Smooth muscle cell (in vitro differentiated cells): ENCODE data around the gene LTBP1. TPM values are rescaled to one million over a fixed set of nuclear protein-coding genes. Genes with fewer than 3 reads are reported as not detected.
A peak's percentile ranks its signal among the peaks of the same experiment; 100 is the strongest.

Experiments used
- DNase-seq: peaks from one replicate; lab custom pipeline; 2025; ENCODE audit not compliant: unreplicated experiment; lab: John Stamatoyannopoulos, UW
- H2AFZ ChIP-seq: fragments of 200-600 bp; sonication (generic); 2 replicates; pipeline ENCODE4 v1.6.0; 2016; ENCODE audit warnings: antibody characterized with exemption, low read depth, mild to moderate bottlenecking
- H3F3A ChIP-seq: fragments of 200-600 bp; sonication (generic); 2 replicates; pipeline ENCODE4 v1.6.0; 2017; ENCODE audit warnings: antibody characterized with exemption, low read depth
- H3K27ac ChIP-seq: fragments of 200-600 bp; sonication (generic); 2 replicates; pipeline ENCODE4 v1.5.1; 2016; ENCODE audit warnings: low read depth, mild to moderate bottlenecking
- H3K27me3 ChIP-seq: fragments of 200-600 bp; sonication (generic); 2 replicates; pipeline ENCODE4 v1.6.1; 2016; ENCODE audit warnings: low read depth, mild to moderate bottlenecking
- H3K36me3 ChIP-seq: fragments of 200-600 bp; sonication (generic); 2 replicates; pipeline ENCODE4 v1.5.1; 2016; ENCODE audit warnings: low read depth
- H3K4me1 ChIP-seq: fragments of 200-600 bp; sonication (generic); 2 replicates; pipeline ENCODE4 v1.5.1; 2016; ENCODE audit warnings: low read depth
- H3K4me2 ChIP-seq: fragments of 200-600 bp; sonication (generic); 2 replicates; pipeline ENCODE4 v1.6.0; 2016; ENCODE audit warnings: mild to moderate bottlenecking
- H3K4me3 ChIP-seq: fragments of 200-600 bp; sonication (generic); 2 replicates; pipeline ENCODE4 v1.5.1; 2016; ENCODE audit warnings: mild to moderate bottlenecking
- H3K79me2 ChIP-seq: fragments of 200-600 bp; sonication (generic); 2 replicates; pipeline ENCODE4 v1.6.0; 2016; ENCODE audit warnings: low read depth, mild to moderate bottlenecking
- H3K9ac ChIP-seq: fragments of 200-600 bp; sonication (generic); 2 replicates; pipeline ENCODE4 v1.6.0; 2016; ENCODE audit warnings: low read depth
- H3K9me3 ChIP-seq: fragments of 200-600 bp; sonication (generic); replicated peaks from 2 replicates; pipeline ENCODE4 v1.5.1; 2016; ENCODE audit warnings: low read depth
- H4K20me1 ChIP-seq: fragments of 200-600 bp; sonication (generic); 2 replicates; pipeline ENCODE4 v1.6.0; 2016; ENCODE audit warnings: low read depth
- WGBS: methylation state at CpG from one replicate; pipeline ENCODE4 v1.1.7; 2016; ENCODE audit warnings: low lambda C conversion rate; 5-methylcytosine and 5-hydroxymethylcytosine counted together
- polyA plus RNA-seq: library from polyadenylated mRNA; unstranded; fragments of >200 nt; fragmentation: Nextera tagmentation; extraction: Ambion mirVana; gene quantifications from 2 replicates; pipeline ENCODE4 v1.2.1, GENCODE V29; 2016
- total RNA-seq: library from RNA; depleted of rRNA; stranded (reverse); fragments of >200 nt; gene quantifications from 2 replicates; pipeline ENCODE4 v1.2.3, GENCODE V29; 2014
- TF ChIP-seq, protein P1 (sequence below): fragments of 200-600 bp; sonication (generic); IDR thresholded peaks from 2 replicates; pipeline ENCODE4 v1.5.1; 2017; ENCODE audit warnings: borderline replicate concordance, mild to moderate bottlenecking, antibody characterized with exemption; ENCODE audit not compliant: insufficient read depth, poor library complexity, severe bottlenecking

Gene LTBP1
- total and polyA plus RNA-seq, 2 experiments from 2014 or later: 146 to 250 TPM

DNA sequence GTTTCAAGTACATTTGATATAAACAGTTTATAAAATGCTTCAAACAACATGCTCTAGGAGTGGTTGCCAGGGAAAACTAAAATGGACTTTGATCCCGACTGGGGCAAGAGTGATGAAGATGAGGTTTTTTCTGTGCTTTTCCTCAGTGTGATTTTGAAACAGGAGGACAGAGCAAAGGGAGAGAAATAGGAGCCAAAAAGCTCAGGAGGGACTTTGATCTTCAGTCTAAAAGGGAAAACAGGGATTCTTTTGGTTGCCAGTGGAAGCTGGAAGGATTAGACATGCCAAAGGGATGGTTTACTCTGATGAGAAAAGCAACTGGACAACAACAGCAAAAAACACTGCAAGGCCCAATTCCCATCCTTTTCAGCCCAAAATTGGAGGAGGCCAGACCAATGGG is 95.5 kb downstream of the LTBP1 start:
- Histone ChIP-seq H3K27me3 (no peaks in the 10 kb centered on the region), H3K4me1 (peaks cover 5% of the 10 kb centered on the region), H4K20me1 (no peaks in the 10 kb centered on the region), H3K27ac (no peak overlapping the region), H3K79me2 (no peaks in the 10 kb centered on the region), H3K4me3 (no peak overlapping the region), H3K9ac (no peak overlapping the region), H2AFZ (no peak overlapping the region), H3K36me3 (no peaks in the 10 kb centered on the region), H3K9me3 (no peaks in the 10 kb centered on the region), H3F3A (no peaks in the 10 kb centered on the region), H3K4me2 (no peak overlapping the region)
- TF ChIP-seq, protein P1, sequence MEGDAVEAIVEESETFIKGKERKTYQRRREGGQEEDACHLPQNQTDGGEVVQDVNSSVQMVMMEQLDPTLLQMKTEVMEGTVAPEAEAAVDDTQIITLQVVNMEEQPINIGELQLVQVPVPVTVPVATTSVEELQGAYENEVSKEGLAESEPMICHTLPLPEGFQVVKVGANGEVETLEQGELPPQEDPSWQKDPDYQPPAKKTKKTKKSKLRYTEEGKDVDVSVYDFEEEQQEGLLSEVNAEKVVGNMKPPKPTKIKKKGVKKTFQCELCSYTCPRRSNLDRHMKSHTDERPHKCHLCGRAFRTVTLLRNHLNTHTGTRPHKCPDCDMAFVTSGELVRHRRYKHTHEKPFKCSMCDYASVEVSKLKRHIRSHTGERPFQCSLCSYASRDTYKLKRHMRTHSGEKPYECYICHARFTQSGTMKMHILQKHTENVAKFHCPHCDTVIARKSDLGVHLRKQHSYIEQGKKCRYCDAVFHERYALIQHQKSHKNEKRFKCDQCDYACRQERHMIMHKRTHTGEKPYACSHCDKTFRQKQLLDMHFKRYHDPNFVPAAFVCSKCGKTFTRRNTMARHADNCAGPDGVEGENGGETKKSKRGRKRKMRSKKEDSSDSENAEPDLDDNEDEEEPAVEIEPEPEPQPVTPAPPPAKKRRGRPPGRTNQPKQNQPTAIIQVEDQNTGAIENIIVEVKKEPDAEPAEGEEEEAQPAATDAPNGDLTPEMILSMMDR: no peak
- 94% methylated on average over 1 of the region's 1 CpG for WGBS
- no peak for DNase-seq

DNA sequence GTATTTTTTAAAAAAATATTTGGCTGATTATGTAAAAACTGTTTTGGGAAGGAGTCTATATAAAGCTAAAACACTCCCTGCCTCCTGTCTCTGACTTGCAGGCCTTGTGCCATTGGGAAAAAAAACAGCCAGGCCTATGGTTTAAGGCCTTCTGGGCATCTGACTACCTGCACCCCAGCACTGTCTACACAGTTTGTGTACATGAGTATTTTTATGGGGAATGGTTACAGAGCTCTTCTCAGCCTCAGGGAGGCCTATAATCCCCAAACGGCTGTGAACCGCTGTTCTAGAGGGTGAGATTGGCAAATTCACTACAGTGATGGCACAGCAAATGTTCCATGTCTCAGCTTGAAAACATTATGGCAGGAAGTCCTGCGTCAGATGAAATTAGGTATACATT is 96.1 kb downstream of the LTBP1 start:
- no peaks in the 10 kb centered on the region for H4K20me1 ChIP-seq
- no peak overlapping the region for H3K4me2 ChIP-seq
- 61% methylated on average over 3 of the region's 3 CpGs for WGBS
- no peaks in the 10 kb centered on the region for H3K27me3 ChIP-seq
- no peak overlapping the region for H3K27ac ChIP-seq
- peaks cover 6% of the 10 kb centered on the region for H3K4me1 ChIP-seq
- DNase-seq: no peak
- no peak overlapping the region for H3K9ac ChIP-seq
- H3K79me2 ChIP-seq: no peaks in the 10 kb centered on the region
- H3K4me3 ChIP-seq: no peak overlapping the region
- TF ChIP-seq, protein P1: no peak
- no peaks in the 10 kb centered on the region for H3K36me3 ChIP-seq
- H3F3A ChIP-seq: no peaks in the 10 kb centered on the region
- no peaks in the 10 kb centered on the region for H3K9me3 ChIP-seq
- no peak overlapping the region for H2AFZ ChIP-seq

DNA sequence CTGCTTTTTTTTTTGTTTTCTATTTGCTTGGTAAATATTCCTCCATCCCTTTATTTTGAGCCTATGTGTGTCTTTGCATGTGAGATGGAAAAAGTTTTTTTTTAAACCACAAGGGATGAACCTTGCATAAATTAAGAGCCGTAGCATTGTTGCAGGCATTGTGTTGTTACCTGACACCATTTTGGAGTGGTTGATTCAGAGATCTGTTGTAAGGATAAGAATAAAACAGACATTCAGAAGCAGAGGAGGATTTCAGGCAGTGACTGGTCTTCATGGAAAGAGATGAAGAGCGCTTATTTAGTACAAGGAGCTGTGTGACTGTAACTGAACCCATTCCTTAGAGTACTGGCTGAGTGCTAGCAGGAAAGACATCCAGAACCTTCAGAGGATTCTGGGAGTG is 101.2 kb downstream of the LTBP1 start:
- H3F3A ChIP-seq: no peaks in the 10 kb centered on the region
- no peak overlapping the region for H2AFZ ChIP-seq
- no peak for DNase-seq
- no peaks in the 10 kb centered on the region for H3K36me3 ChIP-seq
- H3K79me2 ChIP-seq: no peaks in the 10 kb centered on the region
- H3K4me1 ChIP-seq: peaks cover 13% of the 10 kb centered on the region
- no peaks in the 10 kb centered on the region for H4K20me1 ChIP-seq
- no peak overlapping the region for H3K4me3 ChIP-seq
- H3K27ac ChIP-seq: no peak overlapping the region
- H3K9me3 ChIP-seq: no peaks in the 10 kb centered on the region
- no peak overlapping the region for H3K9ac ChIP-seq
- TF ChIP-seq, protein P1: no peak
- H3K27me3 ChIP-seq: no peaks in the 10 kb centered on the region
- WGBS: 37% methylated on average over 2 of the region's 2 CpGs
- no peak overlapping the region for H3K4me2 ChIP-seq

DNA sequence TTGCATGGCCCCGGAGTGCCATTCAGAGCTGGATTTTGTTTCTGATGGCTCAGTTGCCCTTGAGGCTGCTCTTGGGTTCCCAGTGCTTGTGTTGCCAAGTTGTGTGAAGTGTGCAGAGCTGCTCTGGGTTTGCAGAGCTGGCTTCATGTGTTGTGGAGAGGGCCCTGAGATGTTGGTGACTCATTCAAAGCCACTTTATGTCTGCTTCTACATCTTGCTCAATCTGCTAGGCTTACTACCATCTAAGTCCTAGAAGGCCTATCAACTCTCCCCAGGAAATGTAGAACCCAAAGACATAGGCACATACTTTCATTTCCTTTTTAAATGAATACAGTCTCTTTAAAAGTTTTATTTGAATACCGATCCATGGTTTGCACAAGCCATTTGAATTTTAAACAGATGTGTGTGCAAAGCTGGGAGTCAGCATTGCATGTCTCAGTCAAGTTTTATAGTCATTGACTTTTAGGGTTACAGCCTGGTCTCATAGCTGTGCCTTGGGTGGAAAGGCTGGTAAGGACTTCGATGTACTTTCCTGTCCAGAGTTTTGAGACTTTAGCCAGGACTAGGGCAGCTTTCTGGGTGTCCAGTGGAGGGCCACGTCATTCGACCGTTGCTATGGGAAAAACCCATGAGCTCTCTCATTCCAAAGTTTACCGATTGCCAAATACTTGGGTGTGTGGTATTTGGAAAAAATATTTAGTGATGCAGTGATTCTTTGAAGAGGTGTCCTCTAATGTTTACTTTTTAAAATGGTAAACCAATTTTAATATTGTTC is 105.0 kb downstream of the LTBP1 start:
- Histone ChIP-seq H3K9ac (peak overlapping the region; percentile 20), H3K27me3 (no peaks in the 10 kb centered on the region), H3K27ac (peak overlapping the region; percentile 69), H3F3A (no peaks in the 10 kb centered on the region), H3K79me2 (no peaks in the 10 kb centered on the region), H3K4me2 (peak overlapping the region; percentile 19), H3K36me3 (no peaks in the 10 kb centered on the region), H2AFZ (no peak overlapping the region), H3K4me3 (no peak overlapping the region), H4K20me1 (no peaks in the 10 kb centered on the region), H3K4me1 (peaks cover 13% of the 10 kb centered on the region), H3K9me3 (no peaks in the 10 kb centered on the region)
- TF ChIP-seq, protein P1: no peak
- WGBS: 82% methylated on average over 7 of the region's 7 CpGs
- no peak for DNase-seq
